HEK293T (cell line): ENCODE results near the gene NAA11.

Experiments used
- CTCF ChIA-PET: fragments of 350-600 bp; formaldehyde crosslinking; extraction: SDS; loops from one replicate; lab custom pipeline; 2021; ENCODE audit warnings: antibody characterized with exemption, inconsistent platforms; lab: Yijun Ruan, JAX
- POLR2A ChIA-PET: fragments of 350-600 bp; formaldehyde crosslinking; extraction: SDS; loops from one replicate; lab custom pipeline; 2020; ENCODE audit warnings: antibody characterized with exemption, inconsistent platforms; lab: Yijun Ruan, JAX
- DNase-seq: peaks from one replicate; pipeline ENCODE4 v3.0.0; 2012; ENCODE audit warnings: mixed read lengths; ENCODE audit errors: extremely low spot score
- ARNT ChIP-seq: fragments of 450-650 bp; IDR thresholded peaks from 2 replicates; pipeline ENCODE4 v1.6.1; 2017; ENCODE audit warnings: mild to moderate bottlenecking
- BHLHE40 ChIP-seq: fragments of 450-650 bp; IDR thresholded peaks from 2 replicates; pipeline ENCODE4 v1.6.1; 2016; ENCODE audit warnings: mild to moderate bottlenecking, moderate library complexity, borderline replicate concordance
- CTBP1 ChIP-seq: fragments of 450-650 bp; IDR thresholded peaks from 2 replicates; pipeline ENCODE4 v1.6.1; 2016; ENCODE audit warnings: borderline replicate concordance
- ELF4 ChIP-seq: fragments of 450-650 bp; IDR thresholded peaks from 2 replicates; pipeline ENCODE4 v1.6.1; 2017; ENCODE audit warnings: antibody characterized with exemption
- FOXA1 ChIP-seq: fragments of 450-650 bp; IDR thresholded peaks from 2 replicates; pipeline ENCODE4 v1.6.1; 2016; ENCODE audit warnings: mild to moderate bottlenecking
- FOXK2 ChIP-seq: fragments of 450-650 bp; IDR thresholded peaks from 2 replicates; pipeline ENCODE4 v1.6.1; 2016; ENCODE audit warnings: mild to moderate bottlenecking
- FOXM1 ChIP-seq: fragments of 450-650 bp; IDR thresholded peaks from 2 replicates; pipeline ENCODE4 v1.6.1; 2017; ENCODE audit warnings: mild to moderate bottlenecking, borderline replicate concordance
- HDGF ChIP-seq: fragments of 450-650 bp; IDR thresholded peaks from 2 replicates; pipeline ENCODE4 v1.6.1; 2017; ENCODE audit warnings: antibody characterized with exemption, borderline replicate concordance
- L3MBTL2 ChIP-seq: fragments of 450-650 bp; conservative IDR thresholded peaks from 2 replicates; pipeline ENCODE4 v1.6.1; 2016; ENCODE audit warnings: mild to moderate bottlenecking
- LEF1 ChIP-seq: fragments of 450-650 bp; IDR thresholded peaks from 2 replicates; pipeline ENCODE4 v1.6.1; 2017; ENCODE audit warnings: mild to moderate bottlenecking, borderline replicate concordance
- NFRKB ChIP-seq: fragments of 450-650 bp; IDR thresholded peaks from 2 replicates; pipeline ENCODE4 v1.6.1; 2016; ENCODE audit warnings: mild to moderate bottlenecking, moderate library complexity
- SP1 ChIP-seq: fragments of 450-650 bp; IDR thresholded peaks from 2 replicates; pipeline ENCODE4 v1.6.1; 2017
- SUZ12 ChIP-seq: fragments of 450-650 bp; IDR thresholded peaks from 2 replicates; pipeline ENCODE4 v1.6.1; 2016; ENCODE audit warnings: mild to moderate bottlenecking
- TARDBP ChIP-seq: fragments of 450-650 bp; IDR thresholded peaks from 2 replicates; pipeline ENCODE4 v1.6.1; 2016
- ZNF384 ChIP-seq: fragments of 450-650 bp; IDR thresholded peaks from 2 replicates; pipeline ENCODE4 v1.6.1; 2016
- TF ChIP-seq, protein P1 (sequence below): fragments of 450-650 bp; IDR thresholded peaks from 2 replicates; pipeline ENCODE4 v1.6.1; 2016

The NAA11 gene

DNA sequence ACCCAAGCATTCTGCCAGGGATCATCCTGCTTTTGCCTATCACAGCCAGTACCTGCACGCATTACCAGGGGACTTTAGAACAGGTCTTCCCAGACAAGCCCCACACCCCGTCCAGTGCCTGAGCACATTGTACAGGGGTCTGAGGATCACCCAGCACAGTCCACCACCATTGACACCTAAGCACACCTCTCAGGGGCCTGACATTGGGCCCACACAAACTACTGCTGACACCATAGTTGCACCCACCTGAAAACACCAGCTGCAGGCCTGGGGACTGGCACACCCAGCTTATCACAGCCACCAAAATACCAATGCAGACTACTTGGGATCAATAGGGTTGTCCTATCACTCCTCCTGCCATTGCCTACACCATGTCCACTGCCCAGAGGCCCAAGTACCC, 14.7 kb upstream of the NAA11 start:
- no peak for DNase-seq
- CTCF ChIA-PET, result no interaction called here
- no peak for TF ChIP-seq TARDBP
- TF ChIP-seq FOXK2, result no peak
- TF ChIP-seq, protein P1, sequence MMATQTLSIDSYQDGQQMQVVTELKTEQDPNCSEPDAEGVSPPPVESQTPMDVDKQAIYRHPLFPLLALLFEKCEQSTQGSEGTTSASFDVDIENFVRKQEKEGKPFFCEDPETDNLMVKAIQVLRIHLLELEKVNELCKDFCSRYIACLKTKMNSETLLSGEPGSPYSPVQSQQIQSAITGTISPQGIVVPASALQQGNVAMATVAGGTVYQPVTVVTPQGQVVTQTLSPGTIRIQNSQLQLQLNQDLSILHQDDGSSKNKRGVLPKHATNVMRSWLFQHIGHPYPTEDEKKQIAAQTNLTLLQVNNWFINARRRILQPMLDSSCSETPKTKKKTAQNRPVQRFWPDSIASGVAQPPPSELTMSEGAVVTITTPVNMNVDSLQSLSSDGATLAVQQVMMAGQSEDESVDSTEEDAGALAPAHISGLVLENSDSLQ, result no peak
- TF ChIP-seq NFRKB, result no peak
- TF ChIP-seq ELF4, result no peak
- TF ChIP-seq L3MBTL2, result no peak
- no peak for TF ChIP-seq SP1
- TF ChIP-seq FOXM1, result no peak
- no peak for TF ChIP-seq ARNT
- TF ChIP-seq SUZ12, result no peak
- TF ChIP-seq HDGF, result no peak
- TF ChIP-seq ZNF384, result no peak
- TF ChIP-seq CTBP1, result no peak
- no peak for TF ChIP-seq BHLHE40
- TF ChIP-seq FOXA1, result no peak
- no peak for TF ChIP-seq LEF1
- POLR2A ChIA-PET, result no interaction called here

- ChIA-PET POLR2A (no interaction called here), CTCF (no interaction called here)
- no peak for TF ChIP-seq SP1
- no peak for TF ChIP-seq LEF1
- no peak for TF ChIP-seq ARNT
- TF ChIP-seq, protein P1, result no peak
- no peak for TF ChIP-seq BHLHE40
- no peak for TF ChIP-seq FOXM1
- no peak for TF ChIP-seq CTBP1
- no peak for TF ChIP-seq ELF4
- TF ChIP-seq FOXK2, result no peak
- no peak for TF ChIP-seq TARDBP
- no peak for TF ChIP-seq FOXA1
- no peak for TF ChIP-seq L3MBTL2
- no peak for TF ChIP-seq ZNF384
- no peak for TF ChIP-seq HDGF
- no peak for TF ChIP-seq NFRKB
- TF ChIP-seq SUZ12, result no peak
- no peak for DNase-seq
Observed at GRCh38 chr4:79338148-79338547, 12.3 kb upstream of the NAA11 start.

DNA sequence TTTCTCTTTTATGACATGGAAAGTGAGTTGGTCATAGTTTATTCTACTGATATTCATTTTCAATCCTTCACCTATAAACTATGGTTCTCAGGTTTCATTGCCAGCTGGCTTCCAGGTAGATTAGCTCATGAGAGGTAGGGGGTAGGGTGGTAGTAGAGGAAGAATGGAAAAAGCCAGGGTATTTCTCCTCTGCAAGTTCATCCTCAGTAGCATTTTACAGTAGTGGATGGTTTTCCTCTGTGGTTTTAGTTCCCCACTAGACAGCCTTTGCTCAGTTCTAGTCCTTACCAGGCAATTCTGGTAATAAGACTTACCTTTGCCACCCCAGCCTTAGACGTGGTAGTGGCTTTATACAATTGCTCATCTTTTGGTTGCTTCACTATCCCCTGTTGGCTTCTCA, 8.9 kb upstream of the NAA11 start:
- TF ChIP-seq NFRKB (no peak), LEF1 (no peak)
- no peak for DNase-seq
- ChIA-PET CTCF (no interaction called here), POLR2A (no interaction called here)

DNA sequence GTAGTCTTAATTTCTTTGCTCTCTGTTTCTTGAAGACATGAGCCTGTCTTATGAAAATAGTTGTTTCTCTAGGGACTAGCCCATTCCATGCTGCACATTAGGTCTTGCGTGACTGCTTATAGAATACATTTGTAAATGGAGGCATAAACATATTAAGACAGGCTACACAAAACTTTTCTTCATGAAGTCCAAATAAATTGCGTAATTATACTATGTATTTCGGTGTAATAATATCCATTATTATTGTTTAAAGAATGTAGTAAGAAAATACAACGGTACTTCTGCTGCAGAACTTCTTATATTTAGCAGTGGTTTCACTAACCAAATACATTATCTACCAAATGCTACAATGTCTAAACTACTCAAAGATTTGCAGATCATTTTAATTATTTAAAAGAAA, 8.5 kb upstream of the NAA11 start:
- TF ChIP-seq CTBP1 (no peak), HDGF (no peak), SP1 (no peak), ARNT (no peak), FOXA1 (no peak), TARDBP (no peak), LEF1 (no peak)
- ChIA-PET POLR2A (no interaction called here), CTCF (no interaction called here)
- DNase-seq, result no peak

DNA sequence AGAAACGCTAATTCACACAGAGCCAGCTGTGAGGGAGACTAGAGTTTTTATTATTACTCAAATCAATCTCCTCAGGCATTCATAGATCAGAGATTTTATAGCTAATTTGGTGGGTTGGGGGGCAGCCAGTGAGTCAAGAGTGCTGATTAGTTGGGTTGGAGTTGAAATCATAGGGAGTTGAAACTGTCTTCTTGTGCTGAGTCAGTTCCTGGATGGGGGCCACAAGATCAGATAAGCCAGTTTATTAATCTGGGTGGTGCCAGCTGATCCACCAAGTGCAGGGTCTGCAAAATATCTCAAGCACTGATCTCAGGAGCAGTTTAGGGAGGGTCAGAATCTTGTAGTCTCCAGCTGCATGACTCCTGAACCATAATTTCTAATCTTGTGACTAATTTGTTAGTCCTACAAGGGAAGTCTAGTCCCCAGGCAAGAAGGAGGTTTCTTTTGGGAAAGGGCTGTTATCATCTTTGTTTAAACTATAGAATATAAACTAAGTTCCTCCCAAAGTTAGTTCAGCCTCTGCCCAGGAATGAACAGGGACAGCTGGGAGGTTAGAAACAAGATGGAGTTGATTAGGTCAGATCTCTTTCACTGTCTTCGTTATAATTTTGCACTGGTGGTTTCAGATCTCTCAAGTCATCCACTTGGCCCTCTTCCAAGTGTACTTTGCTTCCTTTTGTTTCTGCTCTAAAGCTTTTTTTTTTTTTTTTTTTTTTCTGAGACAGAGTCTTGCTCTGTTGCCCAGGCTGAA, 5.4 kb upstream of the NAA11 start:
- TF ChIP-seq BHLHE40, result no peak
- TF ChIP-seq SP1, result no peak
- no peak for TF ChIP-seq NFRKB
- no peak for DNase-seq
- POLR2A ChIA-PET, result no interaction called here
- CTCF ChIA-PET, result interaction anchor here (0.7 kb wide), 1 partner anchor 16 kb away, joined by 3 read pairs; no protein-coding TSS in a partner anchor

DNA sequence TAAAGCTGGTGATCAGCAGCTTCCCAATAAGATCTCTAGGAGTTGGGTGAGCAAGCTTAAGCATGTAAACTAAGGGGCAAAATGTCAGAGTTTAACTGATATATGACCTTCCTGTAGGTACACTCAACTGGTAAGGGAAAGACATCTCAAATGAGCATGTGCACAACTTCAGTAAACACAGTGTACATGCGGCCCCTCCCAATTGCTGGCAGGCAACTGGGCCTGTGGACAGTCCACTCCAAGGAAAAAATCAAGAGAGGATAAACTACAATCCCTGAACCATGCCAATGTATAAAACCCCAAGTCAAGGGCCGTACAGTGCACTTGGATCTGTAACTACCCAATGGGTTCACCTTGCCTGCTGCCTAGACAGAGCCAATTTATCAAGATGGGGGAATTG, 4.9 kb upstream of the NAA11 start:
- DNase-seq, result no peak
- POLR2A ChIA-PET, result no interaction called here
- CTCF ChIA-PET, result no interaction called here
- TF ChIP-seq FOXK2, result no peak
- TF ChIP-seq, protein P1, result no peak
- no peak for TF ChIP-seq FOXA1
- TF ChIP-seq HDGF, result no peak
- TF ChIP-seq L3MBTL2, result no peak
- no peak for TF ChIP-seq SUZ12
- TF ChIP-seq BHLHE40, result no peak
- TF ChIP-seq NFRKB, result no peak
- no peak for TF ChIP-seq CTBP1
- no peak for TF ChIP-seq FOXM1
- no peak for TF ChIP-seq ARNT
- TF ChIP-seq ELF4, result no peak
- TF ChIP-seq ZNF384, result no peak
- no peak for TF ChIP-seq LEF1
- TF ChIP-seq SP1, result no peak
- TF ChIP-seq TARDBP, result no peak

DNA sequence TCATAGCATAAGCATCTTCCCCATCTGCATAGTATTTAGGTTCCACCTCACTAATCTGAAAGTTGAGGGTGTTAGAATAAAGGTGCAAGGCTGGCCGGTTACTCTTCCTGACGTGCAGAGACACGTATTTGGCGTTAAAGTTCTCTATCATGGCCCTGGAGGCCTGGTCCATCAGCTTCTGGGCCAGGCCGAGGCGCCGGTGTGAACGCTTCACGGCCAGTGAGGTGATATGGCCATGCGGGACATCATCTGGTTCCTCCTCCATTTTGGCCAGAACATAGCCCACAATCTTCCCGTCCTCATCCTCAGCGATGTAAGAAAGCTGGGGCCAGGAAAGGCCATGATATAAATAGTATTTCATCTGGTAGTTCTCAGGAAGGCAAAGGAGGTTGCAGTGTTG, 425 bp downstream of the NAA11 start:
- TF ChIP-seq ZNF384, result no peak
- no peak for TF ChIP-seq FOXA1
- no peak for TF ChIP-seq FOXK2
- TF ChIP-seq LEF1, result no peak
- no peak for TF ChIP-seq CTBP1
- TF ChIP-seq, protein P1, result no peak
- TF ChIP-seq FOXM1, result no peak
- no peak for TF ChIP-seq SUZ12
- no peak for TF ChIP-seq BHLHE40
- TF ChIP-seq NFRKB, result no peak
- TF ChIP-seq TARDBP, result no peak
- no peak for TF ChIP-seq L3MBTL2
- no peak for TF ChIP-seq ELF4
- ChIA-PET CTCF (no interaction called here), POLR2A (no interaction called here)
- DNase-seq, result no peak
